ENCODE measurements around the gene GPD2. TPM values are rescaled to one million over a fixed set of nuclear protein-coding genes. Genes with fewer than 3 reads are reported as not detected.

Gene GPD2
- total RNA-seq, 1 experiment from 2014 or later: 62.5 TPM

DNA sequence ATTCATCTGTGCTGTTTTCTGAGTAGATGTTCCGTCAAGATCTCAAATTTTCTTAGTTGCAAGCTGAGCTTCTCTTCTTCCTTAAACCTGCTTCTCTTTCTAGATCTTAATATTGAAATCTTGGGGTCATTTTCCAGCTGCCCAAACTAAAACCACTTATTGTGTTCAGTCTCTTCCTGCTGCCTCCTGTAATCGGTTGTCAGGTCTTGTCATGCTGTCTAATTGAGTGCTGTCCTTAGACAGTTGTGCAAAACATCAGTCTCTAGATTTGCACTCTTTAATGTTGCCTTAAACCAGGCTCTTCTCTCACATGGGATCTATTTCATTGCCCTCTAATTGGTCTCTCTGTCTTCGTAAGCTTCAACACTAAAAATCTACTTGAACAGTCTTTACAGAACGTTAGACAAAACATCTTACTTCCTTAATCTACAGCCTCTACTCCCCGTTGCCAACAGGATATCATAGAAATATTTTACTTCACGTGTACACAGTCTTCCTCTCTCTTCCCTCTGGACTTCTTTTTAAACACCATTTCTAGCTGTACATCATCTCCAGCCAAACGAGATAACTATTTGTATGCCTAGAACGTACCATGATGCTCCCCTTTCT is 34.9 kb downstream of the GPD2 start:
- POLR2A ChIA-PET: interaction anchor here (3.7 kb wide), 1 partner anchor 33 kb away, joined by 27 read pairs; no protein-coding TSS in a partner anchor
- BruUV-seq (replicated peaks): no TSS peak
- CTCF ChIA-PET: interaction anchor here (0.6 to 0.7 kb wide), 2 partner anchors 8 to 126 kb away, joined by 3 to 4 read pairs; no protein-coding TSS in a partner anchor
- peak overlapping the region; percentile 0 for H3K27ac Mint-ChIP-seq (ENCODE audit: low read depth, unreplicated experiment)
- peaks cover 7% of the 10 kb centered on the region for H3K36me3 Mint-ChIP-seq (ENCODE audit: insufficient read depth, unreplicated experiment)
- no peaks in the 10 kb centered on the region for H3K9me3 Mint-ChIP-seq (ENCODE audit: unreplicated experiment)
- no peak overlapping the region for H3K4me3 Mint-ChIP-seq (ENCODE audit: unreplicated experiment)
- H3K27me3 Mint-ChIP-seq (ENCODE audit: insufficient read depth, unreplicated experiment): no peaks in the 10 kb centered on the region
- no peak for DNase-seq (ENCODE audit: unreplicated experiment)
- peaks cover 42% of the 10 kb centered on the region for H3K4me1 Mint-ChIP-seq (ENCODE audit: insufficient read depth, unreplicated experiment)
- intact Hi-C loops (cut with micrococcal nuclease): no loop called here
- TF ChIP-seq, protein P1, sequence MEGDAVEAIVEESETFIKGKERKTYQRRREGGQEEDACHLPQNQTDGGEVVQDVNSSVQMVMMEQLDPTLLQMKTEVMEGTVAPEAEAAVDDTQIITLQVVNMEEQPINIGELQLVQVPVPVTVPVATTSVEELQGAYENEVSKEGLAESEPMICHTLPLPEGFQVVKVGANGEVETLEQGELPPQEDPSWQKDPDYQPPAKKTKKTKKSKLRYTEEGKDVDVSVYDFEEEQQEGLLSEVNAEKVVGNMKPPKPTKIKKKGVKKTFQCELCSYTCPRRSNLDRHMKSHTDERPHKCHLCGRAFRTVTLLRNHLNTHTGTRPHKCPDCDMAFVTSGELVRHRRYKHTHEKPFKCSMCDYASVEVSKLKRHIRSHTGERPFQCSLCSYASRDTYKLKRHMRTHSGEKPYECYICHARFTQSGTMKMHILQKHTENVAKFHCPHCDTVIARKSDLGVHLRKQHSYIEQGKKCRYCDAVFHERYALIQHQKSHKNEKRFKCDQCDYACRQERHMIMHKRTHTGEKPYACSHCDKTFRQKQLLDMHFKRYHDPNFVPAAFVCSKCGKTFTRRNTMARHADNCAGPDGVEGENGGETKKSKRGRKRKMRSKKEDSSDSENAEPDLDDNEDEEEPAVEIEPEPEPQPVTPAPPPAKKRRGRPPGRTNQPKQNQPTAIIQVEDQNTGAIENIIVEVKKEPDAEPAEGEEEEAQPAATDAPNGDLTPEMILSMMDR (IDR thresholded peaks at IDR 0.05; ENCODE audit: unreplicated experiment): no peak

DNA sequence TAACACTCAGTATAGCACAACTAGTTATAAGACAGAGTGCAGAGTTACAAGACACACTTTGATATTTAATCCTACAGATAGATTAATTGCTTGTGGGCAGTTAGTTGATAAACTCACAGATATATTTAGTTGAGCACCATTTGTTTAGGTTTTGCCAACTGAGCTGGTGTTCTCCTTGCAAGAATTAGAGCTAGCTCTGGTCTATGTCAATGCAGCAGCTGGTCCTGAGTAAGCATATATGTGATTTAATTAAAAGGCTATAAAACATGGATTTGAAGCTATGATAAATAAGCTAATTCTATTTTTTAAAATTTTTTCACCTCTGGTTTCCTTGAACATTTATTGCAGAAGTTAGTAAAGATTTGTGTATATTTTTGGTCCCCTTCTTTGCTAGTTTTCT is 35.6 kb downstream of the GPD2 start:
- CTCF ChIA-PET: interaction anchor here (0.6 to 0.7 kb wide), 3 partner anchors 9 to 582 kb away, joined by 3 to 4 read pairs (median 3); no protein-coding TSS in a partner anchor
- no TSS peak for BruUV-seq (replicated peaks)
- peaks cover 3% of the 10 kb centered on the region for H3K36me3 Mint-ChIP-seq (ENCODE audit: insufficient read depth, unreplicated experiment)
- no peaks in the 10 kb centered on the region for H3K27me3 Mint-ChIP-seq (ENCODE audit: insufficient read depth, unreplicated experiment)
- DNase-seq (ENCODE audit: unreplicated experiment): no peak
- no peaks in the 10 kb centered on the region for H3K9me3 Mint-ChIP-seq (ENCODE audit: unreplicated experiment)
- POLR2A ChIA-PET: interaction anchor here (3.7 kb wide), 1 partner anchor 34 kb away, joined by 27 read pairs; no protein-coding TSS in a partner anchor
- H3K27ac Mint-ChIP-seq (ENCODE audit: low read depth, unreplicated experiment): peak overlapping the region; percentile 0
- intact Hi-C loops (cut with micrococcal nuclease): no loop called here
- TF ChIP-seq, protein P1 (IDR thresholded peaks at IDR 0.05; ENCODE audit: unreplicated experiment): no peak
- no peak overlapping the region for H3K4me3 Mint-ChIP-seq (ENCODE audit: unreplicated experiment)
- peaks cover 41% of the 10 kb centered on the region for H3K4me1 Mint-ChIP-seq (ENCODE audit: insufficient read depth, unreplicated experiment)

DNA sequence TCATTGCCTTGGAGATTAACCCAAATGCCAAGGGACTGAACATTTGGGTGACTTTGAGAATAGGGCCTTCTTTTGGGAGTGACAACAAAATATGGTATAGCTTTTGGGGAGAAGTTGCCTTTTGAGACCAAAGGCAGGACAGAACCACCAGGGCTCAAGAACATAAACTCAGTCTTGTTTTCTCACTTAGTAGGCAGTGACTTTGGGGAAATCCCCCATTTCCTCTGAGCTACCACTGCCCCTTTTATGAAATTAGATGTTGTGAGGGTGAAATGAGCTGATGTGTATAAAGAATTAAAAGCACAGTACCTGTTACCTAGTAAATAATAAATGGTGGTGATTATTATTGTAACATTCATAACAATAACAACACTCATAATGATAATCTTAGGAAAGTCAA is 36.5 kb downstream of the GPD2 start:
- POLR2A ChIA-PET: interaction anchor here (0.6 to 3.7 kb wide), 5 partner anchors 15 to 636 kb away, joined by 4 to 27 read pairs (median 9); no protein-coding TSS in a partner anchor
- H3K27ac Mint-ChIP-seq (ENCODE audit: low read depth, unreplicated experiment): no peak overlapping the region
- H3K4me1 Mint-ChIP-seq (ENCODE audit: insufficient read depth, unreplicated experiment): peaks cover 36% of the 10 kb centered on the region
- no peak overlapping the region for H3K4me3 Mint-ChIP-seq (ENCODE audit: unreplicated experiment)
- H3K27me3 Mint-ChIP-seq (ENCODE audit: insufficient read depth, unreplicated experiment): no peaks in the 10 kb centered on the region
- H3K9me3 Mint-ChIP-seq (ENCODE audit: unreplicated experiment): no peaks in the 10 kb centered on the region
- no TSS peak for BruUV-seq (replicated peaks)
- intact Hi-C loops (cut with micrococcal nuclease): no loop called here
- CTCF ChIA-PET: interaction anchor here (0.6 kb wide), 1 partner anchor 84 kb away, joined by 3 read pairs; no protein-coding TSS in a partner anchor
- DNase-seq (ENCODE audit: unreplicated experiment): no peak
- TF ChIP-seq, protein P1 (IDR thresholded peaks at IDR 0.05; ENCODE audit: unreplicated experiment): no peak
- peaks cover 4% of the 10 kb centered on the region for H3K36me3 Mint-ChIP-seq (ENCODE audit: insufficient read depth, unreplicated experiment)

- DNase-seq (ENCODE audit: unreplicated experiment): no peak
Observed at GRCh38 chr2:156473445-156473844, 37.3 kb downstream of the GPD2 start.

More at GRCh38 chr2:156473445-156473844, 37.3 kb downstream of the GPD2 start:
- ChIA-PET POLR2A (interaction anchor here (0.6 to 3.7 kb wide), 6 partner anchors 16 to 635 kb away, joined by 3 to 27 read pairs (median 7); no protein-coding TSS in a partner anchor), CTCF (interaction anchor here (1.1 kb wide), 1 partner anchor 138 kb away, joined by 5 read pairs; no protein-coding TSS in a partner anchor)
- intact Hi-C loops (cut with micrococcal nuclease): no loop called here
- peaks cover 29% of the 10 kb centered on the region for H3K4me1 Mint-ChIP-seq (ENCODE audit: insufficient read depth, unreplicated experiment)
- BruUV-seq (replicated peaks): no TSS peak
- no peaks in the 10 kb centered on the region for H3K27me3 Mint-ChIP-seq (ENCODE audit: insufficient read depth, unreplicated experiment)
- H3K36me3 Mint-ChIP-seq (ENCODE audit: insufficient read depth, unreplicated experiment): peaks cover 4% of the 10 kb centered on the region
- H3K27ac Mint-ChIP-seq (ENCODE audit: low read depth, unreplicated experiment): peak overlapping the region; percentile 77
- H3K9me3 Mint-ChIP-seq (ENCODE audit: unreplicated experiment): no peaks in the 10 kb centered on the region
- no peak overlapping the region for H3K4me3 Mint-ChIP-seq (ENCODE audit: unreplicated experiment)
- TF ChIP-seq, protein P1 (IDR thresholded peaks at IDR 0.05; ENCODE audit: unreplicated experiment): no peak
